ENCODE data around the gene GNG3.

DNA sequence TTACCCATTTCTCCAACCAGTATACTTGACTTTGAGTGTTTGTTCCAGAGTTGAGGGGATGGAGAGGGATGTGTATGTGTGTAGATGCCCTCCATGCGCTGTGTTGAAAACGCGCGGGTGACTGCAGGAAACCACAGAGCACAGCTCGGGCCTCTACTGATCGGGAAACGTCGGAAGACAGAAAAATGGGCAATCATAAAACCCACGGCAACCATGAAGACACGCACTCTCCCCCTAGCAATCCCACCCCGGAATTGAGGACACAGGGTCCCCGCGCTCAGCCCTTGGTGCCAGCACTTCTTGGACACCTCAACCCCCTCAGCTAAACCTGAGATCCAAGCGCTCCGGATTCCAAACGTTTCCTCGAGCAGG lies 36.3 kb upstream of the GNG3 start:
- TF ChIP-seq POLR2AphosphoS5 (IDR thresholded peaks at IDR 0.05; ENCODE audit: low read depth, low read length) (no peak), TAF1 (IDR thresholded peaks at IDR 0.05; ENCODE audit: borderline replicate concordance, low read depth, low read length) (no peak), POLR2A (IDR thresholded peaks at IDR 0.05; ENCODE audit: low read depth, low read length) (no peak)

Data from GM12892 (cell line).